WTC11 (cell line): ENCODE results near the gene RREB1. TPM values are rescaled to one million over a fixed set of nuclear protein-coding genes. Genes with fewer than 3 reads are reported as not detected.

Experiments used
- ATAC-seq: fragments of 200-7000 bp; cut with Tn5 transposase; 2 replicates; pipeline ENCODE4 v1.10.0; 2021; ENCODE audit warnings: mild to moderate bottlenecking, moderate library complexity
- CTCF ChIA-PET: fragments of 300-600 bp; sonication (Branson Sonifier 250); formaldehyde crosslinking; loops from one replicate; lab custom pipeline; 2021; ENCODE audit warnings: antibody characterized with exemption; lab: Charles Lee
- POLR2A ChIA-PET: fragments of 350-600 bp; sonication (Branson Sonifier 250); formaldehyde crosslinking; loops from one replicate; lab custom pipeline; 2021; ENCODE audit warnings: antibody characterized with exemption; lab: Charles Lee
- DNase-seq: peaks from one replicate; pipeline ENCODE4 v3.0.0; 2021; ENCODE audit warnings: low spot score
- H3K27ac Mint-ChIP-seq: 2 replicates; pipeline ENCODE4 v1.8.0; 2021; ENCODE audit warnings: mixed read lengths
- H3K27me3 Mint-ChIP-seq: 2 replicates; pipeline ENCODE4 v1.8.0; 2021; ENCODE audit warnings: low read depth, mild to moderate bottlenecking, moderate library complexity, mixed read lengths
- H3K36me3 Mint-ChIP-seq: 2 replicates; pipeline ENCODE4 v1.8.0; 2021; ENCODE audit warnings: mixed read lengths
- H3K4me1 Mint-ChIP-seq: 2 replicates; pipeline ENCODE4 v1.8.0; 2022; ENCODE audit warnings: mixed read lengths
- H3K4me3 Mint-ChIP-seq: 2 replicates; pipeline ENCODE4 v1.8.0; 2021; ENCODE audit warnings: mild to moderate bottlenecking, moderate library complexity, mixed read lengths
- H3K9me3 Mint-ChIP-seq: 2 replicates; pipeline ENCODE4 v1.8.0; 2021; ENCODE audit warnings: mixed read lengths
- AFF4 ChIP-seq: sonication (generic); formaldehyde crosslinking; IDR thresholded peaks from 2 replicates; pipeline ENCODE4 v1.8.1; 2023; ENCODE audit warnings: mild to moderate bottlenecking, missing genetic modification reagents, borderline replicate concordance
- CBFB ChIP-seq: sonication (generic); formaldehyde crosslinking; IDR thresholded peaks from 2 replicates; pipeline ENCODE4 v1.8.1; 2022; ENCODE audit warnings: mild to moderate bottlenecking, low read depth, missing genetic modification reagents
- CREB1 ChIP-seq: sonication (generic); formaldehyde crosslinking; IDR thresholded peaks from 2 replicates; pipeline ENCODE4 v1.8.0; 2023; ENCODE audit warnings: mild to moderate bottlenecking, missing genetic modification reagents
- FOXJ3 ChIP-seq: sonication (generic); formaldehyde crosslinking; IDR thresholded peaks from 2 replicates; pipeline ENCODE4 v1.9.0; 2021; ENCODE audit warnings: missing genetic modification reagents, mild to moderate bottlenecking, borderline replicate concordance
- FOXK1 ChIP-seq: sonication (generic); formaldehyde crosslinking; IDR thresholded peaks from 2 replicates; pipeline ENCODE4 v1.8.0; 2022; ENCODE audit warnings: mild to moderate bottlenecking, moderate library complexity, missing genetic modification reagents
- GABPB1 ChIP-seq: sonication (generic); formaldehyde crosslinking; IDR thresholded peaks from 2 replicates; pipeline ENCODE4 v1.8.1; 2023; ENCODE audit warnings: mild to moderate bottlenecking, missing genetic modification reagents
- GTF2I ChIP-seq: fragments of 250-450 bp; sonication (Bioruptor Pico); conservative IDR thresholded peaks from 2 replicates; pipeline ENCODE4 v1.4.0; 2021; ENCODE audit warnings: mild to moderate bottlenecking
- MAX ChIP-seq: sonication (generic); formaldehyde crosslinking; IDR thresholded peaks from 2 replicates; pipeline ENCODE4 v1.8.0; 2022; ENCODE audit warnings: mild to moderate bottlenecking, missing genetic modification reagents
- NFATC4 ChIP-seq: fragments of 250-450 bp; sonication (Bioruptor Pico); IDR thresholded peaks from 2 replicates; pipeline ENCODE4 v1.9.0; 2021; ENCODE audit warnings: mild to moderate bottlenecking
- NFE2L1 ChIP-seq: sonication (generic); formaldehyde crosslinking; IDR thresholded peaks from 2 replicates; pipeline ENCODE4 v1.8.1; 2023; ENCODE audit warnings: missing genetic modification reagents
- NR3C1 ChIP-seq: sonication (generic); formaldehyde crosslinking; conservative IDR thresholded peaks from 2 replicates; pipeline ENCODE4 v1.8.1; 2023; ENCODE audit warnings: low read depth, mild to moderate bottlenecking, missing genetic modification reagents
- TP53 ChIP-seq: sonication (generic); formaldehyde crosslinking; IDR thresholded peaks from 2 replicates; pipeline ENCODE4 v1.8.1; 2023; ENCODE audit warnings: mild to moderate bottlenecking, missing genetic modification reagents
- USF1 ChIP-seq: sonication (generic); formaldehyde crosslinking; IDR thresholded peaks from 2 replicates; pipeline ENCODE4 v1.8.0; 2022; ENCODE audit warnings: mild to moderate bottlenecking, missing genetic modification reagents
- ZNF121 ChIP-seq: sonication (generic); formaldehyde crosslinking; IDR thresholded peaks from 2 replicates; pipeline ENCODE4 v1.8.0; 2023; ENCODE audit warnings: missing genetic modification reagents
- ZNF423 ChIP-seq: fragments of 250-450 bp; sonication (Bioruptor Pico); IDR thresholded peaks from 2 replicates; pipeline ENCODE4 v2.1.2; 2022; ENCODE audit warnings: mild to moderate bottlenecking, moderate library complexity
- total RNA-seq: library from RNA; stranded (reverse); gene quantifications from 3 replicates; pipeline ENCODE4 v1.2.3, GENCODE V29; 2021
- TF ChIP-seq, protein P1 (sequence below): fragments of 250-450 bp; sonication (Bioruptor Pico); IDR thresholded peaks from 2 replicates; pipeline ENCODE4 v1.9.0; 2021; ENCODE audit warnings: mild to moderate bottlenecking
- TF ChIP-seq, protein P2 (sequence below): sonication (generic); formaldehyde crosslinking; IDR thresholded peaks from 2 replicates; pipeline ENCODE4 v1.8.0; 2023; ENCODE audit warnings: mild to moderate bottlenecking, missing genetic modification reagents
- TF ChIP-seq, protein P3 (sequence below): sonication (generic); formaldehyde crosslinking; conservative IDR thresholded peaks from 2 replicates; pipeline ENCODE4 v1.8.1; 2023; ENCODE audit warnings: mild to moderate bottlenecking, low read depth, missing genetic modification reagents, moderate library complexity

RREB1 gene
- total RNA-seq, 1 experiment from 2014 or later: 38.5 TPM

- peaks cover 34% of the 10 kb centered on the region for H3K4me1 Mint-ChIP-seq
- DNase-seq (no peak), ATAC-seq (no peak)
- no peaks in the 10 kb centered on the region for H3K36me3 Mint-ChIP-seq
- peaks cover 22% of the 10 kb centered on the region for H3K27me3 Mint-ChIP-seq
- H3K27ac Mint-ChIP-seq: peak overlapping the region; percentile 96
- TF ChIP-seq FOXK1 (no peak), NFATC4 (no peak), AFF4 (no peak), CBFB (CRISPR knock-in tag) (no peak), CREB1 (CRISPR knock-in tag) (no peak), MAX (CRISPR knock-in tag) (no peak)
- no peaks in the 10 kb centered on the region for H3K9me3 Mint-ChIP-seq
- POLR2A ChIA-PET: no interaction called here
- CTCF ChIA-PET: interaction anchor here (1.1 to 1.5 kb wide), 3 partner anchors 381 to 432 kb away, joined by 3 to 4 read pairs (median 3); no protein-coding TSS in a partner anchor
- peak overlapping the region; percentile 76 for H3K4me3 Mint-ChIP-seq
Observed at GRCh38 chr6:7106215-7106751, 1.5 kb upstream of the RREB1 start.

GRCh38 chr6:7106752-7107577 lies 796 bp upstream of the RREB1 start:
- POLR2A ChIA-PET: interaction anchor here (1.0 to 1.9 kb wide), 2 partner anchors 10 to 56 kb away, joined by 3 to 4 read pairs; no protein-coding TSS in a partner anchor
- peaks cover 22% of the 10 kb centered on the region for H3K27me3 Mint-ChIP-seq
- no peaks in the 10 kb centered on the region for H3K36me3 Mint-ChIP-seq
- peak overlapping the region; percentile 76 for H3K4me3 Mint-ChIP-seq
- ATAC-seq (peak; percentile 35), DNase-seq (peak; percentile 39)
- H3K9me3 Mint-ChIP-seq: no peaks in the 10 kb centered on the region
- peaks cover 33% of the 10 kb centered on the region for H3K4me1 Mint-ChIP-seq
- H3K27ac Mint-ChIP-seq: peak overlapping the region; percentile 96
- CTCF ChIA-PET: interaction anchor here (1.0 to 1.5 kb wide), 4 partner anchors 140 to 432 kb away, joined by 3 to 4 read pairs (median 3); no protein-coding TSS in a partner anchor
- TF ChIP-seq ZNF121 (CRISPR knock-in tag) (0 out of 2 replicates have a peak, but pooled peaks have one; percentile 7), GTF2I (CRISPR knock-in tag) (no peak), NR3C1 (CRISPR knock-in tag) (no peak), ZNF423 (CRISPR knock-in tag) (peak; percentile 68), USF1 (CRISPR knock-in tag) (no peak), FOXJ3 (CRISPR knock-in tag) (no peak), NFE2L1 (CRISPR knock-in tag) (peak; percentile 67; the same call in 1 of the 2 replicates), GABPB1 (CRISPR knock-in tag) (no peak), AFF4 (no peak), TP53 (CRISPR knock-in tag) (no peak)
- TF ChIP-seq, protein P1, sequence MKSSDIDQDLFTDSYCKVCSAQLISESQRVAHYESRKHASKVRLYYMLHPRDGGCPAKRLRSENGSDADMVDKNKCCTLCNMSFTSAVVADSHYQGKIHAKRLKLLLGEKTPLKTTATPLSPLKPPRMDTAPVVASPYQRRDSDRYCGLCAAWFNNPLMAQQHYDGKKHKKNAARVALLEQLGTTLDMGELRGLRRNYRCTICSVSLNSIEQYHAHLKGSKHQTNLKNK: no peak
- TF ChIP-seq, protein P2, sequence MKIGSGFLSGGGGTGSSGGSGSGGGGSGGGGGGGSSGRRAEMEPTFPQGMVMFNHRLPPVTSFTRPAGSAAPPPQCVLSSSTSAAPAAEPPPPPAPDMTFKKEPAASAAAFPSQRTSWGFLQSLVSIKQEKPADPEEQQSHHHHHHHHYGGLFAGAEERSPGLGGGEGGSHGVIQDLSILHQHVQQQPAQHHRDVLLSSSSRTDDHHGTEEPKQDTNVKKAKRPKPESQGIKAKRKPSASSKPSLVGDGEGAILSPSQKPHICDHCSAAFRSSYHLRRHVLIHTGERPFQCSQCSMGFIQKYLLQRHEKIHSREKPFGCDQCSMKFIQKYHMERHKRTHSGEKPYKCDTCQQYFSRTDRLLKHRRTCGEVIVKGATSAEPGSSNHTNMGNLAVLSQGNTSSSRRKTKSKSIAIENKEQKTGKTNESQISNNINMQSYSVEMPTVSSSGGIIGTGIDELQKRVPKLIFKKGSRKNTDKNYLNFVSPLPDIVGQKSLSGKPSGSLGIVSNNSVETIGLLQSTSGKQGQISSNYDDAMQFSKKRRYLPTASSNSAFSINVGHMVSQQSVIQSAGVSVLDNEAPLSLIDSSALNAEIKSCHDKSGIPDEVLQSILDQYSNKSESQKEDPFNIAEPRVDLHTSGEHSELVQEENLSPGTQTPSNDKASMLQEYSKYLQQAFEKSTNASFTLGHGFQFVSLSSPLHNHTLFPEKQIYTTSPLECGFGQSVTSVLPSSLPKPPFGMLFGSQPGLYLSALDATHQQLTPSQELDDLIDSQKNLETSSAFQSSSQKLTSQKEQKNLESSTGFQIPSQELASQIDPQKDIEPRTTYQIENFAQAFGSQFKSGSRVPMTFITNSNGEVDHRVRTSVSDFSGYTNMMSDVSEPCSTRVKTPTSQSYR: no peak
- TF ChIP-seq, protein P3, sequence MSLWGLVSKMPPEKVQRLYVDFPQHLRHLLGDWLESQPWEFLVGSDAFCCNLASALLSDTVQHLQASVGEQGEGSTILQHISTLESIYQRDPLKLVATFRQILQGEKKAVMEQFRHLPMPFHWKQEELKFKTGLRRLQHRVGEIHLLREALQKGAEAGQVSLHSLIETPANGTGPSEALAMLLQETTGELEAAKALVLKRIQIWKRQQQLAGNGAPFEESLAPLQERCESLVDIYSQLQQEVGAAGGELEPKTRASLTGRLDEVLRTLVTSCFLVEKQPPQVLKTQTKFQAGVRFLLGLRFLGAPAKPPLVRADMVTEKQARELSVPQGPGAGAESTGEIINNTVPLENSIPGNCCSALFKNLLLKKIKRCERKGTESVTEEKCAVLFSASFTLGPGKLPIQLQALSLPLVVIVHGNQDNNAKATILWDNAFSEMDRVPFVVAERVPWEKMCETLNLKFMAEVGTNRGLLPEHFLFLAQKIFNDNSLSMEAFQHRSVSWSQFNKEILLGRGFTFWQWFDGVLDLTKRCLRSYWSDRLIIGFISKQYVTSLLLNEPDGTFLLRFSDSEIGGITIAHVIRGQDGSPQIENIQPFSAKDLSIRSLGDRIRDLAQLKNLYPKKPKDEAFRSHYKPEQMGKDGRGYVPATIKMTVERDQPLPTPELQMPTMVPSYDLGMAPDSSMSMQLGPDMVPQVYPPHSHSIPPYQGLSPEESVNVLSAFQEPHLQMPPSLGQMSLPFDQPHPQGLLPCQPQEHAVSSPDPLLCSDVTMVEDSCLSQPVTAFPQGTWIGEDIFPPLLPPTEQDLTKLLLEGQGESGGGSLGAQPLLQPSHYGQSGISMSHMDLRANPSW: no peak
